Osteoblast (primary cell): Measurements from ENCODE around the gene NLRP3. TPM values are rescaled to one million over a fixed set of nuclear protein-coding genes. Genes with fewer than 3 reads are reported as not detected.
A peak's percentile ranks its signal among the peaks of the same experiment; 100 is the strongest.

Experiments used
- DNase-seq: peaks from one replicate; pipeline ENCODE4 v3.0.0; 2011; ENCODE audit warnings: low spot score, mixed read lengths; ENCODE audit not compliant: insufficient read length; ENCODE audit errors: missing footprints
- H2AFZ ChIP-seq: 2 replicates; pipeline ENCODE4 v1.6.0; 2011; ENCODE audit warnings: mild to moderate bottlenecking, low read length
- H3K27ac ChIP-seq: 2 replicates; pipeline ENCODE4 v1.5.1; 2011; ENCODE audit warnings: mild to moderate bottlenecking, low read depth, low read length, moderate library complexity
- H3K27me3 ChIP-seq: 2 replicates; pipeline ENCODE4 v1.6.0; 2012; ENCODE audit warnings: mild to moderate bottlenecking, control low read depth, inconsistent platforms, low read length, moderate library complexity; ENCODE audit not compliant: insufficient read depth
- H3K36me3 ChIP-seq: 2 replicates; pipeline ENCODE4 v1.5.1; 2011; ENCODE audit warnings: mild to moderate bottlenecking, low read length, control low read depth, moderate library complexity; ENCODE audit not compliant: insufficient read depth
- H3K4me1 ChIP-seq: 2 replicates; pipeline ENCODE4 v1.5.1; 2011; ENCODE audit warnings: mild to moderate bottlenecking, low read length, control low read depth, moderate library complexity; ENCODE audit not compliant: insufficient read depth
- H3K4me2 ChIP-seq: 2 replicates; pipeline ENCODE4 v1.6.0; 2011; ENCODE audit warnings: mild to moderate bottlenecking, low read length; ENCODE audit not compliant: insufficient read depth
- H3K4me3 ChIP-seq: fragments of 200-600 bp; sonication (generic); 3 replicates; pipeline ENCODE4 v1.5.1; 2012; ENCODE audit warnings: mild to moderate bottlenecking, low read length, inconsistent platforms; ENCODE audit not compliant: insufficient read depth
- H3K79me2 ChIP-seq: 2 replicates; pipeline ENCODE4 v1.6.0; 2012; ENCODE audit warnings: mild to moderate bottlenecking, low read length, control low read depth, inconsistent platforms; ENCODE audit not compliant: insufficient read depth
- H3K9me3 ChIP-seq: 2 replicates; pipeline ENCODE4 v1.5.1; 2011; ENCODE audit warnings: low read depth, low read length, control low read depth
- H4K20me1 ChIP-seq: 2 replicates; pipeline ENCODE4 v1.6.0; 2012; ENCODE audit warnings: mild to moderate bottlenecking, low read length, control low read depth; ENCODE audit not compliant: insufficient read depth
- total RNA-seq: library from RNA; depleted of rRNA; stranded (reverse); fragments of >200 nt; gene quantifications from 2 replicates; pipeline ENCODE4 v1.2.3, GENCODE V29; 2012
- TF ChIP-seq, protein P1 (sequence below): IDR thresholded peaks from 2 replicates; pipeline ENCODE4 v1.5.1; 2011; ENCODE audit warnings: mild to moderate bottlenecking, low read depth, low read length, moderate library complexity; ENCODE audit errors: extremely low read depth

NLRP3 gene
- total RNA-seq, 1 donor: 0.36 TPM

DNA sequence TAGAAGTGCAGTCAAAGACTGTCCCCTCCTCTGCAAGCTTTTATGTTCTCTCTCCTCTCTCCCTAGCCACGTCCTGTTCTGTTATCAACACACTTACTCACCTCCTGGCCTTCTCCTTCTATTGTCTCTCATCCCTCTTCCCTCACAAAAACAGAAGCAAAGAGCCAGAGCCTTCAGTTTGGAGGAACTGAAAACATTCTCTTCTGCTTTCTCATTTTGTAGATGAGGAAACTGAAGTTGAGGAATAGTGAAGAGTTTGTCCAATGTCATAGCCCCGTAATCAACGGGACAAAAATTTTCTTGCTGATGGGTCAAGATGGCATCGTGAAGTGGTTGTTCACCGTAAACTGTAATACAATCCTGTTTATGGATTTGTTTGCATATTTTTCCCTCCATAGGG lies 1.9 kb downstream of the NLRP3 start:
- Histone ChIP-seq H3K9me3 (no peaks in the 10 kb centered on the region), H4K20me1 (no peaks in the 10 kb centered on the region), H3K4me1 (peaks cover 3% of the 10 kb centered on the region), H2AFZ (no peak overlapping the region), H3K4me2 (no peak overlapping the region), H3K36me3 (no peaks in the 10 kb centered on the region), H3K79me2 (no peaks in the 10 kb centered on the region), H3K4me3 (no peak overlapping the region), H3K27ac (no peak overlapping the region), H3K27me3 (no peaks in the 10 kb centered on the region)
- TF ChIP-seq, protein P1, sequence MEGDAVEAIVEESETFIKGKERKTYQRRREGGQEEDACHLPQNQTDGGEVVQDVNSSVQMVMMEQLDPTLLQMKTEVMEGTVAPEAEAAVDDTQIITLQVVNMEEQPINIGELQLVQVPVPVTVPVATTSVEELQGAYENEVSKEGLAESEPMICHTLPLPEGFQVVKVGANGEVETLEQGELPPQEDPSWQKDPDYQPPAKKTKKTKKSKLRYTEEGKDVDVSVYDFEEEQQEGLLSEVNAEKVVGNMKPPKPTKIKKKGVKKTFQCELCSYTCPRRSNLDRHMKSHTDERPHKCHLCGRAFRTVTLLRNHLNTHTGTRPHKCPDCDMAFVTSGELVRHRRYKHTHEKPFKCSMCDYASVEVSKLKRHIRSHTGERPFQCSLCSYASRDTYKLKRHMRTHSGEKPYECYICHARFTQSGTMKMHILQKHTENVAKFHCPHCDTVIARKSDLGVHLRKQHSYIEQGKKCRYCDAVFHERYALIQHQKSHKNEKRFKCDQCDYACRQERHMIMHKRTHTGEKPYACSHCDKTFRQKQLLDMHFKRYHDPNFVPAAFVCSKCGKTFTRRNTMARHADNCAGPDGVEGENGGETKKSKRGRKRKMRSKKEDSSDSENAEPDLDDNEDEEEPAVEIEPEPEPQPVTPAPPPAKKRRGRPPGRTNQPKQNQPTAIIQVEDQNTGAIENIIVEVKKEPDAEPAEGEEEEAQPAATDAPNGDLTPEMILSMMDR: no peak
- no peak for DNase-seq

- no peaks in the 10 kb centered on the region for H3K9me3 ChIP-seq
- H3K79me2 ChIP-seq: no peaks in the 10 kb centered on the region
- DNase-seq: no peak
- no peak overlapping the region for H3K4me3 ChIP-seq
- H3K4me1 ChIP-seq: peaks cover 3% of the 10 kb centered on the region
- no peaks in the 10 kb centered on the region for H3K36me3 ChIP-seq
- H3K4me2 ChIP-seq: no peak overlapping the region
- H3K27me3 ChIP-seq: no peaks in the 10 kb centered on the region
- H4K20me1 ChIP-seq: no peaks in the 10 kb centered on the region
- TF ChIP-seq, protein P1: no peak
- no peak overlapping the region for H2AFZ ChIP-seq
- no peak overlapping the region for H3K27ac ChIP-seq
Measured at GRCh38 chr1:247419336-247419735, 3.4 kb downstream of the NLRP3 start.

DNA sequence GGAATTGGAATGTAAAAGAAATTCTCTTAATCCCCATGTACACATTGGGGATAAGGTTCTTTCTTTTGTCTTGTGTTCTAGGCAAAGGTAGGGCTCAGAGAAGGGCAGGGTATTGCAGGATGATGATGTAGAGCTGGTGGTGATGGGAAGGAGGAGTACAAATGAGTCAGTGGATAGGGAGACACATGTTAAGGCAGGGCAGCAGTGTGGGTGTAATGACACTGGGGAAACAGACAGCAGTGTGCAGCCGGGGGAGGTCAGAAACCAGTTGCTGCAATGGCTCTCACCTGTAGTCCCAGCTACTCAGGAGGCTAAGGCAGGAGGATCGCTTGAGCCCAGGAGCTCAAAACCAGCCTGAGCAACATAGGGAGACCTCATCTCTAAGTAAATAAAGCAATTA lies 5.1 kb downstream of the NLRP3 start:
- peak; percentile 68 for DNase-seq
- Histone ChIP-seq H4K20me1 (no peaks in the 10 kb centered on the region), H2AFZ (no peak overlapping the region), H3K36me3 (no peaks in the 10 kb centered on the region), H3K4me3 (no peak overlapping the region), H3K27ac (no peak overlapping the region), H3K9me3 (no peaks in the 10 kb centered on the region), H3K79me2 (no peaks in the 10 kb centered on the region), H3K27me3 (no peaks in the 10 kb centered on the region), H3K4me1 (peaks cover 3% of the 10 kb centered on the region), H3K4me2 (no peak overlapping the region)
- TF ChIP-seq, protein P1: no peak

DNA sequence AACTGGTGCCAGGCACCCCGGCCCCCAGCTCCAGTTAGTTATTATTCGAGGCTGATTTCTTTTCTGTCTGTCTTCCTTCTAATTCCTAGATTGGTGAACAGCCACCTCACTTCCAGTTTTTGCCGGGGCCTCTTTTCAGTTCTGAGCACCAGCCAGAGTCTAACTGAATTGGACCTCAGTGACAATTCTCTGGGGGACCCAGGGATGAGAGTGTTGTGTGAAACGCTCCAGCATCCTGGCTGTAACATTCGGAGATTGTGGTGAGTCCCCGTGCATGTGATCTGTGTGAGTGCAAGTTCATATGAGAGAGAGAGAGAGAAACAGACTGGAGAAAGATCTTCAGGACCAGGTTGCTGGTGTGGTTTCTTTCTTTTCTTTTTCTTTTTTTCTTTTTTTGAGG lies 13.5 kb downstream of the NLRP3 start:
- Histone ChIP-seq H3K4me1 (no peaks in the 10 kb centered on the region), H3K79me2 (no peaks in the 10 kb centered on the region), H3K27ac (no peak overlapping the region), H3K9me3 (no peaks in the 10 kb centered on the region), H3K4me2 (no peak overlapping the region), H3K27me3 (no peaks in the 10 kb centered on the region), H3K4me3 (no peak overlapping the region), H4K20me1 (no peaks in the 10 kb centered on the region), H3K36me3 (no peaks in the 10 kb centered on the region), H2AFZ (peak overlapping the region; percentile 37)
- TF ChIP-seq, protein P1: no peak
- DNase-seq: peak; percentile 84
